GM12878 (cell line): ENCODE measurements around the gene SYT10. TPM values are rescaled to one million over a fixed set of nuclear protein-coding genes. Genes with fewer than 3 reads are reported as not detected.

Source experiments
- ATAC-seq: fragments of 200-7000 bp; cut with Tn5 transposase; 3 replicates; pipeline ENCODE4 v1.9.1; 2020; ENCODE audit warnings: mild to moderate bottlenecking, moderate library complexity
- BruUV-seq: library from RNA; stranded (reverse); fragments of 400-500 nt; replicated peaks from 2 replicates; lab custom pipeline; 2021; lab: Mats Ljungman, UMichigan
- CTCF ChIA-PET: fragments of 300-600 bp; sonication (Branson Sonifier 250); formaldehyde crosslinking; extraction: SDS; loops from one replicate; lab custom pipeline; 2021; ENCODE audit warnings: inconsistent platforms; lab: Yijun Ruan, JAX
- POLR2A ChIA-PET: fragments of 350-600 bp; formaldehyde crosslinking; extraction: SDS; loops from one replicate; lab custom pipeline; 2021; ENCODE audit warnings: inconsistent platforms; lab: Charles Lee
- RAD21 ChIA-PET: fragments of 300-600 bp; sonication (Branson Sonifier 250); formaldehyde crosslinking; loops from one replicate; lab custom pipeline; 2023; ENCODE audit warnings: antibody characterized with exemption; ENCODE audit not compliant: unreplicated experiment; lab: Charles Lee
- SMC1A ChIA-PET: fragments of 300-600 bp; sonication (Branson Sonifier 250); formaldehyde crosslinking; loops from one replicate; lab custom pipeline; 2023; ENCODE audit not compliant: unreplicated experiment, uncharacterized antibody; lab: Charles Lee
- DNase-seq: peaks from one replicate; pipeline ENCODE4 v3.0.0-alpha.2; 2011; ENCODE audit warnings: low read depth, low spot score
- FAIRE-seq: peaks from 3 replicates; lab custom pipeline; 2011; peaks lifted over from hg19 to GRCh38; lab: Jason Lieb, UNC
- H2AFZ ChIP-seq: 2 replicates; pipeline ENCODE4 v1.6.0; 2011; ENCODE audit warnings: low read depth, low read length, control low read depth; ENCODE audit not compliant: control insufficient read depth
- H3K27ac ChIP-seq: 2 replicates; pipeline ENCODE4 v1.5.1; 2011; ENCODE audit warnings: control low read depth; ENCODE audit not compliant: control insufficient read depth, insufficient read depth
- H3K27me3 ChIP-seq, 2 experiments: replicated peaks in 1 of 2; 2 replicates each; pipeline versions ENCODE4 v1.6.0 to v1.6.1; 2011; ENCODE audit warnings: low read length in 1 of 2; ENCODE audit not compliant: control insufficient read depth in 2 of 2, insufficient read depth in 2 of 2
- H3K36me3 ChIP-seq, 2 experiments: 2 replicates each; pipeline ENCODE4 v1.5.1; 2011; ENCODE audit warnings: low read length in 1 of 2; ENCODE audit not compliant: control insufficient read depth in 2 of 2, insufficient read depth in 2 of 2
- H3K4me1 ChIP-seq: 2 replicates; pipeline ENCODE4 v1.6.1; 2011; ENCODE audit warnings: mild to moderate bottlenecking, low read length, moderate library complexity, mixed read lengths; ENCODE audit not compliant: control insufficient read depth, insufficient read depth
- H3K4me2 ChIP-seq: 2 replicates; pipeline ENCODE4 v1.6.0; 2011; ENCODE audit warnings: control low read depth; ENCODE audit not compliant: control insufficient read depth, insufficient read depth
- H3K4me3 ChIP-seq: fragments of 200-600 bp; sonication (generic); 2 replicates; pipeline ENCODE4 v1.5.1; 2016
- H3K79me2 ChIP-seq: 2 replicates; pipeline ENCODE4 v1.6.0; 2011; ENCODE audit warnings: low read length; ENCODE audit not compliant: control insufficient read depth, insufficient read depth
- H3K9ac ChIP-seq: 2 replicates; pipeline ENCODE4 v1.8.0; 2011; ENCODE audit warnings: low read length, control low read depth, mixed read lengths; ENCODE audit not compliant: control insufficient read depth, insufficient read depth
- H3K9me3 ChIP-seq: replicated peaks from 3 replicates; pipeline ENCODE4 v1.5.1; 2011; ENCODE audit warnings: mild to moderate bottlenecking, low read length; ENCODE audit not compliant: control insufficient read depth, insufficient read depth
- H4K20me1 ChIP-seq: 2 replicates; pipeline ENCODE4 v1.6.0; 2011; ENCODE audit not compliant: control insufficient read depth, insufficient read depth
- KLF5 ChIP-seq: fragments of 450-650 bp; IDR thresholded peaks from 2 replicates; pipeline ENCODE4 v1.6.1; 2014; ENCODE audit warnings: mild to moderate bottlenecking; ENCODE audit not compliant: partially characterized antibody
- MTA3 ChIP-seq: IDR thresholded peaks from 2 replicates; pipeline ENCODE4 v1.6.1; 2012; ENCODE audit warnings: low read length, inconsistent platforms, borderline replicate concordance
- PBX3 ChIP-seq: IDR thresholded peaks from 2 replicates; pipeline ENCODE4 v1.6.1; 2011; ENCODE audit warnings: mild to moderate bottlenecking, low read depth, low read length, moderate library complexity; ENCODE audit not compliant: insufficient replicate concordance
- POLR2AphosphoS5 ChIP-seq: IDR thresholded peaks from 2 replicates; pipeline ENCODE4 v1.6.1; 2011; ENCODE audit warnings: mild to moderate bottlenecking, low read length, inconsistent platforms
- SMARCA5 ChIP-seq: fragments of 450-650 bp; IDR thresholded peaks from 2 replicates; pipeline ENCODE4 v1.6.1; 2017; ENCODE audit warnings: mild to moderate bottlenecking
- YY1 ChIP-seq: IDR thresholded peaks from 2 replicates; pipeline ENCODE4 v1.6.1; 2011; ENCODE audit warnings: low read depth, mild to moderate bottlenecking, low read length
- ZNF207 ChIP-seq: fragments of 450-650 bp; IDR thresholded peaks from 2 replicates; pipeline ENCODE4 v1.6.1; 2014; ENCODE audit warnings: antibody characterized with exemption, mild to moderate bottlenecking, borderline replicate concordance
- ZNF217 ChIP-seq: fragments of 450-650 bp; IDR thresholded peaks from 2 replicates; pipeline ENCODE4 v1.6.1; 2017; ENCODE audit warnings: antibody characterized with exemption, mild to moderate bottlenecking
- ZNF384 ChIP-seq: IDR thresholded peaks from 2 replicates; pipeline ENCODE4 v1.6.1; 2012; ENCODE audit warnings: low read depth, mild to moderate bottlenecking, low read length, improper control_type of control experiment, borderline replicate concordance
- WGBS: methylation state at CpG from one replicate; pipeline ENCODE4 v1.1.6; 2016; ENCODE audit warnings: low lambda C conversion rate; ENCODE audit not compliant: insufficient replicate concordance, insufficient coverage; ENCODE audit errors: missing lambda C conversion rate; 5-methylcytosine and 5-hydroxymethylcytosine counted together
- in situ Hi-C: fragments of 300-500 bp; cut with MboI; formaldehyde crosslinking; loops from 9 replicates; pipeline ENCODE4 v1.14.3; 2018; ENCODE audit warnings: mixed read lengths
- intact Hi-C: fragments of 100-400 bp; cut with micrococcal nuclease; formaldehyde crosslinking; loops from one replicate; pipeline ENCODE4 v1.14.2; 2022; ENCODE audit not compliant: unreplicated experiment
- polyA plus RNA-seq, 11 experiments: library from polyadenylated mRNA; depleted of rRNA in 4 of 11; unstranded in 6 of 11; stranded (reverse) in 5 of 11; fragments of >200 nt; fragmentation: Nextera tagmentation in 4 of 11; fragmentation: Illumina TruSeq in 1 of 11; extraction: Ambion mirVana in 4 of 11; extraction: Trizol in 1 of 11; gene quantifications; 1 replicate in 1 of 11; 2 replicates in 10 of 11; pipeline versions ENCODE4 v1.2.1 to v1.2.3, GENCODE V29; 2011 to 2016; ENCODE audit warnings: inconsistent platforms in 2 of 11, missing spikeins in 2 of 11, low read depth in 1 of 11
- total RNA-seq, 4 experiments: library from RNA; depleted of rRNA in 3 of 4; stranded (reverse); fragments of >200 nt in 3 of 4; fragmentation: Illumina TruSeq in 1 of 4; extraction: Trizol in 1 of 4; gene quantifications; 2 replicates each; pipeline versions ENCODE4 v1.2.1 to v1.2.3, GENCODE V29; 2013 to 2021
- TF ChIP-seq, protein P1 (sequence below): fragments of 450-650 bp; IDR thresholded peaks from 2 replicates; pipeline ENCODE4 v1.6.1; 2017; ENCODE audit warnings: borderline replicate concordance
- TF ChIP-seq, protein P2 (sequence below): fragments of 450-650 bp; IDR thresholded peaks from 2 replicates; pipeline ENCODE4 v1.6.1; 2017; ENCODE audit warnings: mild to moderate bottlenecking, moderate library complexity
- TF ChIP-seq, protein P3 (sequence below): fragments of 450-650 bp; IDR thresholded peaks from 2 replicates; pipeline ENCODE4 v1.6.1; 2017; ENCODE audit warnings: mild to moderate bottlenecking

Gene SYT10
- total and polyA plus RNA-seq, 10 of the 15 experiments (the other 5 are each of a cell fraction or from before 2014, with no cell fraction given) = 0.05 TPM; not detected in 9

GRCh38 chr12:33450480-33450879, 10.9 kb upstream of the SYT10 start:
- CTCF ChIA-PET = no interaction called here
- Histone ChIP-seq H3K27me3 (no peaks in the 10 kb centered on the region), H3K9ac (no peak overlapping the region), H3K4me2 (no peak overlapping the region), H3K4me3 (no peak overlapping the region), H3K9me3 (no peaks in the 10 kb centered on the region), H3K27ac (no peak overlapping the region), H2AFZ (no peak overlapping the region), H3K4me1 (no peaks in the 10 kb centered on the region), H3K36me3 (no peaks in the 10 kb centered on the region), H3K79me2 (no peaks in the 10 kb centered on the region), H4K20me1 (no peaks in the 10 kb centered on the region; the same call in 1 of the 2 replicates)
- no peak for DNase-seq
- intact Hi-C loops = no loop called here
- no TSS peak for BruUV-seq
- RAD21 ChIA-PET = no interaction called here
- POLR2A ChIA-PET = no interaction called here
- in situ Hi-C loops = no loop called here
- FAIRE-seq = no peak
- SMC1A ChIA-PET = no interaction called here
- 13% methylated on average over 3 of the region's 3 CpGs for WGBS
- ATAC-seq = no peak
- no peak for TF ChIP-seq SMARCA5
- TF ChIP-seq KLF5 = no peak
- no peak for TF ChIP-seq ZNF217
- TF ChIP-seq, protein P1, sequence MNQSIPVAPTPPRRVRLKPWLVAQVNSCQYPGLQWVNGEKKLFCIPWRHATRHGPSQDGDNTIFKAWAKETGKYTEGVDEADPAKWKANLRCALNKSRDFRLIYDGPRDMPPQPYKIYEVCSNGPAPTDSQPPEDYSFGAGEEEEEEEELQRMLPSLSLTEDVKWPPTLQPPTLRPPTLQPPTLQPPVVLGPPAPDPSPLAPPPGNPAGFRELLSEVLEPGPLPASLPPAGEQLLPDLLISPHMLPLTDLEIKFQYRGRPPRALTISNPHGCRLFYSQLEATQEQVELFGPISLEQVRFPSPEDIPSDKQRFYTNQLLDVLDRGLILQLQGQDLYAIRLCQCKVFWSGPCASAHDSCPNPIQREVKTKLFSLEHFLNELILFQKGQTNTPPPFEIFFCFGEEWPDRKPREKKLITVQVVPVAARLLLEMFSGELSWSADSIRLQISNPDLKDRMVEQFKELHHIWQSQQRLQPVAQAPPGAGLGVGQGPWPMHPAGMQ = no peak
- TF ChIP-seq ZNF384 = no peak
- no peak for TF ChIP-seq PBX3
- no peak for TF ChIP-seq ZNF207
- no peak for TF ChIP-seq POLR2AphosphoS5
- TF ChIP-seq, protein P2, sequence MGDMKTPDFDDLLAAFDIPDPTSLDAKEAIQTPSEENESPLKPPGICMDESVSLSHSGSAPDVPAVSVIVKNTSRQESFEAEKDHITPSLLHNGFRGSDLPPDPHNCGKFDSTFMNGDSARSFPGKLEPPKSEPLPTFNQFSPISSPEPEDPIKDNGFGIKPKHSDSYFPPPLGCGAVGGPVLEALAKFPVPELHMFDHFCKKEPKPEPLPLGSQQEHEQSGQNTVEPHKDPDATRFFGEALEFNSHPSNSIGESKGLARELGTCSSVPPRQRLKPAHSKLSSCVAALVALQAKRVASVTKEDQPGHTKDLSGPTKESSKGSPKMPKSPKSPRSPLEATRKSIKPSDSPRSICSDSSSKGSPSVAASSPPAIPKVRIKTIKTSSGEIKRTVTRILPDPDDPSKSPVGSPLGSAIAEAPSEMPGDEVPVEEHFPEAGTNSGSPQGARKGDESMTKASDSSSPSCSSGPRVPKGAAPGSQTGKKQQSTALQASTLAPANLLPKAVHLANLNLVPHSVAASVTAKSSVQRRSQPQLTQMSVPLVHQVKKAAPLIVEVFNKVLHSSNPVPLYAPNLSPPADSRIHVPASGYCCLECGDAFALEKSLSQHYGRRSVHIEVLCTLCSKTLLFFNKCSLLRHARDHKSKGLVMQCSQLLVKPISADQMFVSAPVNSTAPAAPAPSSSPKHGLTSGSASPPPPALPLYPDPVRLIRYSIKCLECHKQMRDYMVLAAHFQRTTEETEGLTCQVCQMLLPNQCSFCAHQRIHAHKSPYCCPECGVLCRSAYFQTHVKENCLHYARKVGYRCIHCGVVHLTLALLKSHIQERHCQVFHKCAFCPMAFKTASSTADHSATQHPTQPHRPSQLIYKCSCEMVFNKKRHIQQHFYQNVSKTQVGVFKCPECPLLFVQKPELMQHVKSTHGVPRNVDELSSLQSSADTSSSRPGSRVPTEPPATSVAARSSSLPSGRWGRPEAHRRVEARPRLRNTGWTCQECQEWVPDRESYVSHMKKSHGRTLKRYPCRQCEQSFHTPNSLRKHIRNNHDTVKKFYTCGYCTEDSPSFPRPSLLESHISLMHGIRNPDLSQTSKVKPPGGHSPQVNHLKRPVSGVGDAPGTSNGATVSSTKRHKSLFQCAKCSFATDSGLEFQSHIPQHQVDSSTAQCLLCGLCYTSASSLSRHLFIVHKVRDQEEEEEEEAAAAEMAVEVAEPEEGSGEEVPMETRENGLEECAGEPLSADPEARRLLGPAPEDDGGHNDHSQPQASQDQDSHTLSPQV = no peak
- TF ChIP-seq, protein P3, sequence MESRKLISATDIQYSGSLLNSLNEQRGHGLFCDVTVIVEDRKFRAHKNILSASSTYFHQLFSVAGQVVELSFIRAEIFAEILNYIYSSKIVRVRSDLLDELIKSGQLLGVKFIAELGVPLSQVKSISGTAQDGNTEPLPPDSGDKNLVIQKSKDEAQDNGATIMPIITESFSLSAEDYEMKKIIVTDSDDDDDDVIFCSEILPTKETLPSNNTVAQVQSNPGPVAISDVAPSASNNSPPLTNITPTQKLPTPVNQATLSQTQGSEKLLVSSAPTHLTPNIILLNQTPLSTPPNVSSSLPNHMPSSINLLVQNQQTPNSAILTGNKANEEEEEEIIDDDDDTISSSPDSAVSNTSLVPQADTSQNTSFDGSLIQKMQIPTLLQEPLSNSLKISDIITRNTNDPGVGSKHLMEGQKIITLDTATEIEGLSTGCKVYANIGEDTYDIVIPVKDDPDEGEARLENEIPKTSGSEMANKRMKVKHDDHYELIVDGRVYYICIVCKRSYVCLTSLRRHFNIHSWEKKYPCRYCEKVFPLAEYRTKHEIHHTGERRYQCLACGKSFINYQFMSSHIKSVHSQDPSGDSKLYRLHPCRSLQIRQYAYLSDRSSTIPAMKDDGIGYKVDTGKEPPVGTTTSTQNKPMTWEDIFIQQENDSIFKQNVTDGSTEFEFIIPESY = no peak
- TF ChIP-seq MTA3 = no peak
- no peak for TF ChIP-seq YY1
